Measurements from ENCODE around the gene CTXN1.

DNA sequence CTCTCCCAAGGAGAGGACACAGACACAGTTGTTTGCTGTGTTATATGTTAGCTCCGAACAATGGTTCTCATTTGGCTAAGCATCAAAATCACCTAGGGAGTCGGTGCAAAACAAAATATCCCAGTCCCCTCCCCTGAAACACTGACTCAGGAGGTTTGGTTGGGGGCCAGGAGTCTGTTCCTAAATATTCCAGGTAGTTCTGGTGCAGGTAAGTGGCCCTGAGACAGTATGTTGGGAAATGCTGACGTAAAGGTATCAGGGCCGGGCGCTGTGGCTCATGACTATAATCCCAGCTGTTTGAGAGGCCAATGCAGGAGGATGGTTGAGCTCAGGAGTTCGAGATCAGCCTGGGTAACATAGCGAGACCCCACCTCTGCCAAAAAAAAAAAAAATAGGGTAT lies 24.6 kb downstream of the CTXN1 start:
- TF ChIP-seq, protein P1, sequence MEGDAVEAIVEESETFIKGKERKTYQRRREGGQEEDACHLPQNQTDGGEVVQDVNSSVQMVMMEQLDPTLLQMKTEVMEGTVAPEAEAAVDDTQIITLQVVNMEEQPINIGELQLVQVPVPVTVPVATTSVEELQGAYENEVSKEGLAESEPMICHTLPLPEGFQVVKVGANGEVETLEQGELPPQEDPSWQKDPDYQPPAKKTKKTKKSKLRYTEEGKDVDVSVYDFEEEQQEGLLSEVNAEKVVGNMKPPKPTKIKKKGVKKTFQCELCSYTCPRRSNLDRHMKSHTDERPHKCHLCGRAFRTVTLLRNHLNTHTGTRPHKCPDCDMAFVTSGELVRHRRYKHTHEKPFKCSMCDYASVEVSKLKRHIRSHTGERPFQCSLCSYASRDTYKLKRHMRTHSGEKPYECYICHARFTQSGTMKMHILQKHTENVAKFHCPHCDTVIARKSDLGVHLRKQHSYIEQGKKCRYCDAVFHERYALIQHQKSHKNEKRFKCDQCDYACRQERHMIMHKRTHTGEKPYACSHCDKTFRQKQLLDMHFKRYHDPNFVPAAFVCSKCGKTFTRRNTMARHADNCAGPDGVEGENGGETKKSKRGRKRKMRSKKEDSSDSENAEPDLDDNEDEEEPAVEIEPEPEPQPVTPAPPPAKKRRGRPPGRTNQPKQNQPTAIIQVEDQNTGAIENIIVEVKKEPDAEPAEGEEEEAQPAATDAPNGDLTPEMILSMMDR (IDR thresholded peaks at IDR 0.05; ENCODE audit: extremely low read depth in 1 of 2, insufficient read depth in 1 of 2, low read depth in 1 of 2, low read length in 2 of 2), result no peak
- TF ChIP-seq EZH2 (IDR thresholded peaks at IDR 0.05; ENCODE audit: borderline replicate concordance, low read depth, low read length, severe bottlenecking) (no peak), POLR2A (IDR thresholded peaks at IDR 0.05; ENCODE audit: low read depth, low read length) (no peak), JUN (IDR thresholded peaks at IDR 0.05; ENCODE audit: borderline replicate concordance, insufficient read depth, insufficient read length, low read depth) (no peak)
- TF ChIP-seq, protein P2, sequence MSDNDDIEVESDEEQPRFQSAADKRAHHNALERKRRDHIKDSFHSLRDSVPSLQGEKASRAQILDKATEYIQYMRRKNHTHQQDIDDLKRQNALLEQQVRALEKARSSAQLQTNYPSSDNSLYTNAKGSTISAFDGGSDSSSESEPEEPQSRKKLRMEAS (IDR thresholded peaks at IDR 0.05; ENCODE audit: insufficient read depth, insufficient read length), result no peak
